Testis (tissue), 2 donors: ENCODE data around the gene ARL5C.

Source experiments
- POLR2A ChIP-seq: fragments of 450-650 bp; IDR thresholded peaks from one replicate; pipeline ENCODE4 v1.6.1; 2017; ENCODE audit warnings: antibody characterized with exemption, mild to moderate bottlenecking, moderate library complexity
- TF ChIP-seq, protein P1 (sequence below), 3 experiments: fragments of 450-650 bp in 2 of 3; fragments of 200-600 bp in 1 of 3; sonication (generic) in 1 of 3; IDR thresholded peaks; one replicate each; pipeline ENCODE4 v1.5.1; 2016 to 2019; ENCODE audit warnings: antibody characterized with exemption in 3 of 3, mild to moderate bottlenecking in 2 of 3, moderate library complexity in 1 of 3

DNA sequence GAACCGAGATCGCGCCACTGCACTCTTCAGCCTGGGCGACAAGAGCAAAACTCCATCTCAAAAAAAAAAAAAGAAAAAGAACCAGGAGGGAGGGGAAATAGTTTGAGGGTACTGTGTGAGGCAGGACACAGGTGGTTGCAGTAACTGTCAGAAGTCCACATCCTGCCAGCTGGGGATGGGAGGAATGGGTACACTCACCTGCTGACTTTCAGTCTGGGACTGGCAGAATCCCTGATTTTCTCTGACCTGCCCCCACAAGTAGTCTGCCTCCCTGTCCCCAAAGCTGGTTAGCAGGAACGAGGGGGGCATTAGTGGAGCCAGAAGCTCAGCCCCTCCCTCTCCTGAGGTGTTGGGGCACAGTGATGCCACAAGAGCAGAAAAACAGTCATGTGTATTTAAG is 7.1 kb upstream of the ARL5C start:
- TF ChIP-seq, protein P1, sequence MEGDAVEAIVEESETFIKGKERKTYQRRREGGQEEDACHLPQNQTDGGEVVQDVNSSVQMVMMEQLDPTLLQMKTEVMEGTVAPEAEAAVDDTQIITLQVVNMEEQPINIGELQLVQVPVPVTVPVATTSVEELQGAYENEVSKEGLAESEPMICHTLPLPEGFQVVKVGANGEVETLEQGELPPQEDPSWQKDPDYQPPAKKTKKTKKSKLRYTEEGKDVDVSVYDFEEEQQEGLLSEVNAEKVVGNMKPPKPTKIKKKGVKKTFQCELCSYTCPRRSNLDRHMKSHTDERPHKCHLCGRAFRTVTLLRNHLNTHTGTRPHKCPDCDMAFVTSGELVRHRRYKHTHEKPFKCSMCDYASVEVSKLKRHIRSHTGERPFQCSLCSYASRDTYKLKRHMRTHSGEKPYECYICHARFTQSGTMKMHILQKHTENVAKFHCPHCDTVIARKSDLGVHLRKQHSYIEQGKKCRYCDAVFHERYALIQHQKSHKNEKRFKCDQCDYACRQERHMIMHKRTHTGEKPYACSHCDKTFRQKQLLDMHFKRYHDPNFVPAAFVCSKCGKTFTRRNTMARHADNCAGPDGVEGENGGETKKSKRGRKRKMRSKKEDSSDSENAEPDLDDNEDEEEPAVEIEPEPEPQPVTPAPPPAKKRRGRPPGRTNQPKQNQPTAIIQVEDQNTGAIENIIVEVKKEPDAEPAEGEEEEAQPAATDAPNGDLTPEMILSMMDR (IDR thresholded peaks at IDR 0.05) = no peak
- no peak for TF ChIP-seq POLR2A
